Measurements from ENCODE around the gene PLXNA1.

DNA sequence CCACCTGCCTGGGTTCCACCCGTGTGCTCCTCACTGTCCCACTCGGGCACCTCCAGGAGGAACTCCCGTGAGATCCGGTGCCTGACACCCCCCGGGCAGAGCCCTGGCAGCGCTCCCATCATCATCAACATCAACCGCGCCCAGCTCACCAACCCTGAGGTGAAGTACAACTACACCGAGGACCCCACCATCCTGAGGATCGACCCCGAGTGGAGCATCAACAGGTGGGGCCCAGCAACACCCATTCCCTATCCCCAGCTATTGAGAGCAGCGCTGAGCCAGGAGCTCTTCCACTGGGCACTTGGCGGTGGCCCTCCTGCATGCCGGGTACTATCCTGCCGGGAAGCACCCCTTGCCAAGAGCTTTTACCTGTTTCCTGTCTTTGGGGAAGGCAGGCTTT is 33.5 kb downstream of the PLXNA1 start:
- TF ChIP-seq, protein P1, sequence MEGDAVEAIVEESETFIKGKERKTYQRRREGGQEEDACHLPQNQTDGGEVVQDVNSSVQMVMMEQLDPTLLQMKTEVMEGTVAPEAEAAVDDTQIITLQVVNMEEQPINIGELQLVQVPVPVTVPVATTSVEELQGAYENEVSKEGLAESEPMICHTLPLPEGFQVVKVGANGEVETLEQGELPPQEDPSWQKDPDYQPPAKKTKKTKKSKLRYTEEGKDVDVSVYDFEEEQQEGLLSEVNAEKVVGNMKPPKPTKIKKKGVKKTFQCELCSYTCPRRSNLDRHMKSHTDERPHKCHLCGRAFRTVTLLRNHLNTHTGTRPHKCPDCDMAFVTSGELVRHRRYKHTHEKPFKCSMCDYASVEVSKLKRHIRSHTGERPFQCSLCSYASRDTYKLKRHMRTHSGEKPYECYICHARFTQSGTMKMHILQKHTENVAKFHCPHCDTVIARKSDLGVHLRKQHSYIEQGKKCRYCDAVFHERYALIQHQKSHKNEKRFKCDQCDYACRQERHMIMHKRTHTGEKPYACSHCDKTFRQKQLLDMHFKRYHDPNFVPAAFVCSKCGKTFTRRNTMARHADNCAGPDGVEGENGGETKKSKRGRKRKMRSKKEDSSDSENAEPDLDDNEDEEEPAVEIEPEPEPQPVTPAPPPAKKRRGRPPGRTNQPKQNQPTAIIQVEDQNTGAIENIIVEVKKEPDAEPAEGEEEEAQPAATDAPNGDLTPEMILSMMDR (conservative IDR thresholded peaks at IDR 0.05; ENCODE audit: low read length) = no peak
- TF ChIP-seq EZH2phosphoT487 (IDR thresholded peaks at IDR 0.05; ENCODE audit: borderline replicate concordance) = no peak

Measured in Loucy (cell line).